Activated CD4-positive, alpha-beta T cell treated with anti-CD3 and anti-CD28 coated beads, Interleukin-2, amount 50 U/mL, for 24 hours (primary cell): ENCODE data around the gene VEPH1.

ENCODE experiments used
- DNase-seq, 2 donors: peaks; one replicate each; pipeline ENCODE4 v3.0.0-alpha.2; 2020; ENCODE audit warnings: low read depth in 1 of 2, low spot score in 1 of 2

Gene VEPH1

DNA sequence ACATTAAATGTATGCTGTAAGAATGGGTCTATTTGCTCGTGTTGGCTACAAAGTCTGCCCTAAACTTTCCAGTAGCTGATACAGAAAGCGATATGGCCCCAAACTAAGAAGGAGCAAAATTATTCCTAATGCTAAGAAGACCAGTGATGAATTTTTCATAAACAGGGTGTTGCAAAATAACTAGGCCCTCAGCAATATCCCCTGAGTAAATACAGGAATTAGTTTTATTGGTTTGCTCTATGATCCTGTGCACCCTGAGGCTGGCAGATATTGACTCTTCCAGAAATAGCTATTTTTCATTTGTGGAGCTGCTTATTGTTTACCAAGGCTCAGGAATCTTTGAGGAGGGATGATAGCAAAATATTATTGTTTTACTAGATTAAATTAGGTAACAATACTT lies 282.3 kb downstream of the VEPH1 start:
- DNase-seq = no peak

DNA sequence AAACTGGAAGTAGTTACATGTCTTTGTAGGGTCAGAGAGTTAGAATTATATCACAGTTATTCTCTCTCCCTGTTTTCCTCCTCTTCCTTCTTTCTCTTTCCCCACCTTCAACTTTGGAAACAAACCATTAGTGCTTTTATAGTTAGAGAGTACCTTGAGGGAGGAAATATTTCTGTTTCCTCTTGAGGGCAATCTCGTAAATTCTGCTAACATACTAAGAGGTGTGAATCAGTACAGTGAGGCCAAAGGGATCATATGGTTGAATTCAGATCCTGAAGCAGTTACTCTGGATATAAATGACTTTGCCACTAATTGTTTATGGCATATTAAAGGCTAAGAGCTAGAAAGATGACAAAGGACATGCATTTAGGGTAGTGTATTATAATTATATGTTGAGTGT lies 283.0 kb downstream of the VEPH1 start:
- DNase-seq = no peak

GRCh38 chr3:157219215-157219614 lies 284.0 kb downstream of the VEPH1 start:
- no peak for DNase-seq
